Urothelium cell line (cell line): ENCODE results near the gene F7.
A peak's percentile ranks its signal among the peaks of the same experiment; 100 is the strongest.
"Not testable (repeated sequence)": the region's sequence is repeated elsewhere in the genome, so short reads cannot be mapped to it uniquely, and the experiment has no call there.

ENCODE experiments used
- DNase-seq: peaks from one replicate; pipeline ENCODE4 v3.0.0; 2011; ENCODE audit warnings: low spot score, mixed read lengths
- FAIRE-seq: peaks from 2 replicates; lab custom pipeline; 2011; peaks lifted over from hg19 to GRCh38; lab: Jason Lieb, UNC

The F7 gene

GRCh38 chr13:113105032-113105920, at the start of gene F7:
Gene F7, plus strand, starts transcription at chr13:113105791. Its CDS starts 51 bp downstream, at chr13:113105842.
- FAIRE-seq = peak; percentile 13
- no peak for DNase-seq

- no peak for DNase-seq
- no peak for FAIRE-seq
Observed at GRCh38 chr13:113057084-113057483, 48.5 kb upstream of the F7 start.

GRCh38 chr13:113057559-113057958, 48.0 kb upstream of the F7 start:
- peak; percentile 85 for FAIRE-seq
- not testable (repeated sequence) for DNase-seq

- peak; percentile 82 for FAIRE-seq
- no peak for DNase-seq
Observed at GRCh38 chr13:113058129-113058987, 47.2 kb upstream of the F7 start.

GRCh38 chr13:113058988-113059850, 46.4 kb upstream of the F7 start:
- FAIRE-seq (no peak), DNase-seq (no peak)

DNA sequence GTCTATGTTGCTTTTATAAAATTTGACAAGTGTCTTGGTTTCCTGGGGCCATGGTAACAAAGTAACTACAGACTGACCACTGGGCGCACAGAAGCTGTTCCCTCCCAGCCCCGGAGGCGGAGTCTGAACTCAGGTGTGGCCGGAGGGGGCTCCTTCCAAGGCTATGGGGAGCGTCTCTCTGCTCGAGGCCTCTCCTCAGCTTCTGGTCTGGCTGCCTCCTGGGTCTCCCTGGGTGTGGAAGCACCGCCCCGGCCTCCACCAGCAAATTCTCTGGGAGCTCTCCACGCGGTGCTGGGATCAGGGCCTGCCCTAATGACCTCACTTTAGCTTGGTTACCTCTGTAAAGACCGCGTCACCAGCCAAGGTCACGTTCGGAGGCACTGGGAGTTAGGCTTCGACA, 45.7 kb upstream of the F7 start:
- DNase-seq (no peak), FAIRE-seq (no peak)

GRCh38 chr13:113060557-113061270, 44.9 kb upstream of the F7 start:
- FAIRE-seq = no peak
- DNase-seq = no peak

- DNase-seq = no peak
- FAIRE-seq = no peak
Observed at GRCh38 chr13:113061271-113061625, 44.3 kb upstream of the F7 start.

DNA sequence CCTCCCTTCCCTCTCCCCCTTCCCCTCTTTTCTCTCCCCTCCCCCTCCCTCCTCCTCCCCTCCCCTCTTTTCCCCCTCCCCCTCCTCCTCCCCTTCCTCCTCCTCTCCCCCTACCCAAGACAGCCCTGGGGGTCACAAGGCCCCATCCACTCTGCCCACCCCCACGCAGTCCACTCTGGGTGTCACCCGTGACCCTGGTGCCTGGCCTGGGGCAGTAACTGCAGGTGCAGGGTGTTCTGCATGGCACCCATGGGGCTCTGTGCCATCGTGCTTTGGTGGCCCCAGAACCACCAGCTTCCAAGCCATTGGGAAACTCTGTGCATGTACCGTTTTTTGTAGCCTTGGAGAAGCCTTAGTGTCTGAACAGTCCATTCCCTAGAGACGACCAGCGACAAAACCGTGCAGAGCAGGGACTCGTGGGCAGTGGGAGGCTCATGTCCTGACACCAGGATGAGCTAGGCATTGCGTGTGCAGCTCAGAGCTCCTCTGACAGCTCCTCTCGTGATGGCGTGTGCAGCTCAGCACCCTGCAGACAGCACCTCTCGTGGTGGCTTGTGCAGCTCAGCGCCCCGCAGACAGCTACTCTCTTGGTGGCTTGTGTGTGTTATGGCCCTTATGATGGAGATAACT, 43.7 kb upstream of the F7 start:
- DNase-seq = no peak
- peak; percentile 53 for FAIRE-seq

DNA sequence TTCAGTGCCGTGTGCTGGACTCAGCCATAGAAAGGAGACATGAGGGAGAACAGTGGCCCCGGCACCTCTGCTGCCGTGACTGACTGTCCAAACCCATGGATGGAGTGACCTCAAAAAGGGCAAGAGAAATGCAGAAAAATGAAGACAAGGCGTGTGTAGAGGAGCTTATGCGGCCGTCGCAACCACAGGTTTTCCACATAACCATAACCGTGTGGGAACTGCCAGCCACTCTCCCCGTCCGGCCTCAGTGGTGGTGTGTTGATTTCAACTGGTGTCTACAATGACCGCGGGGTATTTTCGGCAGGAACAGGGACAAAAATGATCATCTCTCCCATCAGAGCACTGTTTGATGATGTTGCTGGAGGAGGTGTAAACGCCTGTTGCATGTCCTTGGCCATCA, 42.9 kb upstream of the F7 start:
- DNase-seq (no peak), FAIRE-seq (no peak)

- DNase-seq (no peak), FAIRE-seq (peak; percentile 58)
Observed at GRCh38 chr13:113063091-113063491, 42.5 kb upstream of the F7 start.

DNA sequence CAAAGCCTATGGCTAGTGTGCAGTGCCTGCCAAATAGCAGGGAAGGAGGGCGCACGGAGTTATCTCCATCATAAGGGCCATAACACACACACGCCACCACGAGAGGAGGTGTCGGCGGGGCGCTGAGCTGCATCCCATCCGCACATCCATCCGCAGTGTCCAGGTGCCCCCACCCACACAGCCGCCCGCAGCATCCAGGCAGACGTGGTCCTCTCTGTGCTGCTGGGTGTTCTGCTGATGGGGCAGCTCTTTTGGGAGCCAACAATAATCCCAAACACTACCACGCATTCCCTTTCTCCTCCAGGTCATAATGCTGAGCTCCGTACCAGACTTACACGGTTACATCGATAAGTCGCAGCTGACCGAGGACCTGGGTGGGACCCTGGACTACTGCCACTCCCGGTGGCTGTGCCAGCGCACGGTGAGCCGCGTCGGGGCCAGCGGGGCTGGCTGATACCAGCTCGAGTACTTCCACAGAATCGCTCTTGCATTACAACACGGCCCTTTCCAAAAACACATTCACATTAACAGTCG, 41.5 kb upstream of the F7 start:
- no peak for DNase-seq
- peak; percentile 92 for FAIRE-seq

- DNase-seq (peak; percentile 92), FAIRE-seq (no peak)
Observed at GRCh38 chr13:113064534-113065405, 40.8 kb upstream of the F7 start.

DNA sequence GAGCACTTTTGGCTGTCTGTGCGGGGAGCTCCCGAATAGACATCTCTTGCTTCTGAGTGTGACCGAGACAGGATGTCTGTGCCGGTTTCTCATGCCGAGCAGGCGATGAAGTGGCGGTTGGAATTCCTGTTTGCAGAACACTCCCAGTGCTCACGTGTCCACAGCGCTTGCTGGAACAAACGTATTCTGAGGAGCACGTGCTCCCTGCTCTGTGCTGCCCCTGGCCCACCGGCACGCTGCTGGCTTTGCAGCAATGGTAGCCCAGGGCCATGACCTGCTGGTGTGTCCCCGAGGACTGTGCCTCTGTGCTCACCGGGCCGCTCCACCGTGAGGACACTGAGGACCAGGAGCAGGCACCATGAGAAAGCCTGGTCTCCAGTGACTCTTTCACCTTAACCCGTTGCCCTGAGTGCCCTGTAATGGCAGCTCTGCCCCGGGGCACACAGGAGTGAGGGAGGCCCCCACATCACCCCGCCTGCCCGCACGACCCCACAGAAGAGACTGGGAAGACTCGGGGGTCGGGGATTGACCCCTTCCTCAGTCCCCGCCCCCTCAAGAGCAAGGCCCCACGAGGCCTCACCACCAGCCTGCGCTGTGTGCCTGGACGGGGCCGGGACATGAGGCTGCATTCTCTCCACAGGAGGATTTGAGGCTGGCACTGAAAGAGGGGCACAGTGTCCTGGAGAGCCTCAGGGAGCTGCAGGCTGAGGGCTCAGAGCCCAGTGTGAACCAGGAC, 40.0 kb upstream of the F7 start:
- peak; percentile 67 for FAIRE-seq

GRCh38 chr13:113066142-113066455, 39.5 kb upstream of the F7 start:
- FAIRE-seq (no peak), DNase-seq (no peak)

More for the DNA sequence above, 40.0 kb upstream of the F7 start:
- no peak for DNase-seq

GRCh38 chr13:113066746-113067145, 38.8 kb upstream of the F7 start:
- FAIRE-seq (no peak), DNase-seq (no peak)

DNA sequence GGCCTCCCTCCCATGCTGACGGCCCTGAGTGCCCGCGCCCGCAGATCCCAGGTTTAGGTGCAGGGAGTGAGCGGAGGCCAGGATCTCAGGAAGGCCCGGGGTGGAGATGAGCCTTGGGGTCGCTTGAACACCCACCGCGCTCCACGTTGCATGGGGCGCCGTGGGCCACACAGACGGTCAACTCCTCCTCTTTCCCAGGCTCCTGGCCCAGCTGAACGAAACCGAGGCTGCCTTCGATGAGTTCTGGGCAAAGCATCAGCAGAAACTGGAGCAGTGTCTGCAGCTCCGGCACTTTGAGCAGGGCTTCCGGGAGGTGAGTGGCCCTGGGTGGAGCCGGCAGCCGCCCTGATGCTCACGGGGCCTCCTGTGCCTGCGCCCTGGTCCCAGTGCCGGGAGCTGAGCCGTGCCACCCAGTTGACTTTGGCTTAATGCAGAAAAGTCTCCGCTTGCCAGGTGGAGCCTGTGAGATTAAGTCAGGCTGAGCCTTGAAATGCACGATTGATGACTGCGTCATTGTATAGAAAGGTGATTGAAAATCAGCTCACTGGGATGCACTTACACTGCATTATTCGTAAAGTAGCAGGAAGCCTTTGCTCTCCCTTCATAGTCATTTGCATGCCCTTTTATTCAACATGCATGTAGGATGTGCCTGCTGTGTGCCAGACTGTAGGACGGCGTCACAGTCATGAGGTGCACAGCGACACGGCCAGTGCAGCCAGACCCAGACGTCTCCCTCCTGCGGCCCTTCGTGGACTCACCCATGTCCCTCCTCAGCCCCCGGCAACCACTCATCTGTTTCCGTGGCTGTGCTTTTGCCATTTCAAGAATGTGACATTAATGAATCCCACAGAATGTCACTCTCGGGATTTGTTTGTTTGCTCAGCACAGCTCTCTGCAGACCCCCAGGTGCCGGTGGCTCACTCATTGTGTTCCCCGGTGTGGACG, 35.5 kb upstream of the F7 start:
- FAIRE-seq = no peak
- DNase-seq = no peak
